IPS-18a (cell line): ENCODE data around the gene SGTA.

Experiments used
- H3K27ac ChIP-seq: one replicate; pipeline ENCODE4 v1.5.1; 2013; ENCODE audit warnings: low read length
- H3K27me3 ChIP-seq: one replicate; pipeline ENCODE4 v1.6.1; 2013; ENCODE audit warnings: mild to moderate bottlenecking, low read length; ENCODE audit not compliant: control insufficient read depth, insufficient read depth
- H3K36me3 ChIP-seq: one replicate; pipeline ENCODE4 v1.6.1; 2013; ENCODE audit warnings: low read depth, low read length; ENCODE audit not compliant: control insufficient read depth
- H3K4me1 ChIP-seq: one replicate; pipeline ENCODE4 v1.6.1; 2013; ENCODE audit warnings: low read depth, low read length; ENCODE audit not compliant: control insufficient read depth
- H3K4me3 ChIP-seq: one replicate; pipeline ENCODE4 v1.5.1; 2013; ENCODE audit warnings: low read length
- H3K9ac ChIP-seq: one replicate; pipeline ENCODE4 v1.6.1; 2013; ENCODE audit warnings: mild to moderate bottlenecking, low read length, moderate library complexity
- H3K9me3 ChIP-seq: one replicate; pipeline ENCODE4 v1.6.1; 2013; ENCODE audit warnings: low read depth, low read length; ENCODE audit not compliant: control insufficient read depth

Gene SGTA

DNA sequence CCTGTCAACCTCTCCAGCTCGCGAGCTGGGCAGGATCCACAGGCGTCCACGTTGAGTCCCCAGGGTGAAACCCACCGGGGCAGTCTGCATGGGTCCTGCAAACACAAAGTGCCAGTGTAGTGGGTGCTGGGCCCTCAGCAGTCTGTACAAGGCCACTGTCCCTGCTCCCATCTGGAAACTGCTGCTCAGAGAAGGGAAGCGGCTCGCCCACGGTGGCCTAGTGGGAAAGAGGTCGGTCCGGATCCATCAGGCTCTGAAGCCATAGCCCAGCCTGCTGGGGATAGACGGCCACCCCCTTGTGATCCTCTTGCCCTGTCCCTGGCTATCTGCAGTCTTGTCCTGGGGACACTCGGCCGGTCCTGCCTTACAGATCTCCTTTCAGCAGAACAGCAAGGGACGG lies 59.3 kb downstream of the SGTA start:
- Histone ChIP-seq H3K27me3 (peaks cover 21% of the 10 kb centered on the region), H3K4me1 (peaks cover 6% of the 10 kb centered on the region), H3K36me3 (no peaks in the 10 kb centered on the region), H3K9me3 (no peaks in the 10 kb centered on the region), H3K9ac (no peak overlapping the region), H3K27ac (no peak overlapping the region), H3K4me3 (no peak overlapping the region)

GRCh38 chr19:2723345-2723715 lies 59.7 kb downstream of the SGTA start:
- H3K27ac ChIP-seq: no peak overlapping the region
- H3K9me3 ChIP-seq: no peaks in the 10 kb centered on the region
- no peaks in the 10 kb centered on the region for H3K36me3 ChIP-seq
- peaks cover 6% of the 10 kb centered on the region for H3K4me1 ChIP-seq
- no peak overlapping the region for H3K9ac ChIP-seq
- peaks cover 20% of the 10 kb centered on the region for H3K27me3 ChIP-seq
- H3K4me3 ChIP-seq: no peak overlapping the region

DNA sequence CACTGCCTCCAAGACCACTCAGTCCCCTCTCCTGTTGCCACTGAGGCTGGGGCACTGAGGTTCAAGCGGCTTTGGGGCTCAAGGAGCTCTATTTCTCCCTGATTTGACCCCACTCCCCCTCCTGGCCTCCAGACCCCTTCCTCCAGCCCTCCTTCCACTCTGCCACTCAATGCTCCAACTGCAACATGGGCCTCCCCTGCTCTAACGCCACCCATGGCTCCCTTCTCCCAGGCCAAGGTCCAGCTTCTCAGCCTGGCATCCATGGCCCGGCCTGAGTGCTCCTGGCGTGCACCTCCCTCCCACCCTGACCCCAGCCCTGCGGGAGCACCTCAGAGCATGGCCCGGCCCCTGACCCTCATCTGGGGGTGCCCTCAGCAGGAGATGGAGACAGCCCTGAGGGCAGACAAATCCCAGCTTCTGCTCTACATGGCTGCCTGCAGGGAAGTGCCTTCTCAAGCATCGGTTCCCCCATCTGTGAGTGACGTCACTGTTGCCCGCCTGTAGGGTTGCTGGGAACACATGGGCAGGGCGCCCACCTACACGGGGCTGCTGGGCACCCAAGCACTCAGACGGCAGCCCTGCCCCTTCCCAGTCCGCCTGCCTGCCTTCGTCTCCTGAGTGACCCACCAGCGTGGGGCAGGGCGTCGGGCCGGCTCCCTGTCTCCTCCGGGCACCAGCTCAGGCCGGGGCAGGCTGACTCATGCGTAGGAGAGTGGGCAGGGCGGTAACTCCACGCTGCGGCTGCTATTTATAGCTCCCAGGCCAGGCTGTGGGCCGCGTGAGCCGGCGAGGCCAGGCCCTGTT lies 60.3 kb downstream of the SGTA start:
- H3K27me3 ChIP-seq: peaks cover 18% of the 10 kb centered on the region
- H3K4me1 ChIP-seq: peaks cover 6% of the 10 kb centered on the region
- no peak overlapping the region for H3K9ac ChIP-seq
- no peak overlapping the region for H3K27ac ChIP-seq
- no peaks in the 10 kb centered on the region for H3K9me3 ChIP-seq
- no peak overlapping the region for H3K4me3 ChIP-seq
- H3K36me3 ChIP-seq: no peaks in the 10 kb centered on the region

GRCh38 chr19:2721570-2722540 lies 61.2 kb downstream of the SGTA start:
- H3K9me3 ChIP-seq: no peaks in the 10 kb centered on the region
- H3K4me3 ChIP-seq: peak overlapping the region; percentile 48
- no peaks in the 10 kb centered on the region for H3K36me3 ChIP-seq
- H3K27me3 ChIP-seq: peaks cover 11% of the 10 kb centered on the region
- H3K27ac ChIP-seq: no peak overlapping the region
- peaks cover 6% of the 10 kb centered on the region for H3K4me1 ChIP-seq
- H3K9ac ChIP-seq: no peak overlapping the region

DNA sequence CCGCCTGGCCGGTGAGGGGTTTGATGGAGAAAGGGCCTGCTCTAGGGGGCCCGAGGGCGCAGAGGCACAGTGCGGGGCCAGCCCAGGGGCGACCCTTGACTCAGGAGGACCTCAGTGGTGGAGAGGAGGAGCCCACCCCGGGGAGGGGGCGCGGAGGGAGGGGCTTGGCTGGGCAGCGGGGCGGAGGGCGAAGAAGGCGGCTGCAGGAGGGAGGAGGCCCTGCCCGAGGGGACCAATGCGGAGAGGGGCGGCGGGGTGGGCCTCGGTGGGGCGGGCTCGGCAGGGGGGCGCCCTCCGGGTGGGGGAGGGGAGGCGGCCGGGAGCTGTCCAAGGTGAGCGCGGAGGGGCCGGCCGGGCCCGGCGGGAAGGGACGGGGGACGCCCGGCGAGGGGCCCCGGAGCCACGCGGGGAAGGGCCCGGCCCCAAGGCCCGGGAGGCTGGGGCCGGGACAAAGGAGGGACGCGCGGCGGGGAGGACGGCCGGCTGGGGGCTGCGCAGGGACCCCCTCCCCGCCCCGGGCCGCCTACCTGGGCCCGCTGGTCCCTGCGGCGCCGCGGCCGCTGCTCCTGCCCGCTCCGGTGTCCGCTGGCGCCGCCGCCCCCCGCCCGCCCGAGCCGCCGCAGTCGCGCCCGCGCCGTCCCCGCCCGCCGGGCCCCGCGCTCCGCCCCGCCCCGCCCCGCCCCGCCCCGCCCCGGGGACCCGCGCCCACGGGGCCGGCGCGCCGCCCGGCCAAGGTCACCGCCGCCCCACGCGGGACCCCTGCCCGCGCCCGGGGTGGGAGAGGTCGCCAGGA lies 62.1 kb downstream of the SGTA start, which contains the start of gene DIRAS1:
TSS of gene DIRAS1 (minus strand) at position 596 of the 793 bp plus-strand sequence. CDS start 3,566 bp downstream, outside the sequence.
- no peak within 1 kb of the TSS for H3K27ac ChIP-seq
- H3K4me1 ChIP-seq: peaks cover 6% of the 10 kb centered on the region
- H3K27me3 ChIP-seq: peaks cover 11% of the 10 kb centered on the region
- H3K9ac ChIP-seq: no peak within 1 kb of the TSS
- H3K4me3 ChIP-seq: peak within 1 kb of the TSS; percentile 49
- H3K9me3 ChIP-seq: no peaks in the 10 kb centered on the region
- H3K36me3 ChIP-seq: no peaks in the 10 kb centered on the region

- Histone ChIP-seq H3K27me3 (peaks cover 11% of the 10 kb centered on the region), H3K4me3 (peak overlapping the region; percentile 49), H3K36me3 (no peaks in the 10 kb centered on the region), H3K4me1 (peaks cover 6% of the 10 kb centered on the region), H3K9ac (no peak overlapping the region), H3K9me3 (no peaks in the 10 kb centered on the region), H3K27ac (no peak overlapping the region)
Observed at GRCh38 chr19:2719920-2720776, 62.9 kb downstream of the SGTA start.

DNA sequence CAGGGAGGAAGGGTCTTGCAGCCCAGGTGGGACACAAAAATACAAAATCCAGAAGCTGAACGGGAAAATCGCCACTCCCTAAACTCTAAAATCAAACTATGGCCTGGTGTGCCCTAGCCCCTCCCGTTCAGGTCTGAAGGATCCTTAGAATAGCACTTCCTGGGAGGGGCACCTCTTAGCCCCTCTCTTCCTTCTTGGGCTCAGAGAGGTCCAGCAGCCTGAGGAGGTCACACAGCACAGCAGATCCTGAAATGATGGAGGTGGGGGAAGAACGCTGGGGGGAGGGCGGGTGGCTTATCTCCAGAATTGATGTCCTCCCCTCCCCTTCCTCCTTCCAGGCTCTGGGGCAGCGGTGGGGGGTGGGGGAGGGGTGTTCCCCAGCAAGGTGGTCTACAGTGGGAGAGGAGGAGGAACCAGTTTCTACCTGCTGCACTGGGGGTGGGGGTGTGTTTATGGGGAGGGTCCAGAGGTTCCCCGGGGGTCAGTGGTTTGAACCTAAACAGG lies 63.8 kb downstream of the SGTA start:
- Histone ChIP-seq H3K9me3 (no peaks in the 10 kb centered on the region), H3K4me1 (peaks cover 6% of the 10 kb centered on the region), H3K9ac (no peak overlapping the region), H3K27ac (no peak overlapping the region), H3K36me3 (no peaks in the 10 kb centered on the region), H3K27me3 (peaks cover 11% of the 10 kb centered on the region), H3K4me3 (peak overlapping the region; percentile 49)

DNA sequence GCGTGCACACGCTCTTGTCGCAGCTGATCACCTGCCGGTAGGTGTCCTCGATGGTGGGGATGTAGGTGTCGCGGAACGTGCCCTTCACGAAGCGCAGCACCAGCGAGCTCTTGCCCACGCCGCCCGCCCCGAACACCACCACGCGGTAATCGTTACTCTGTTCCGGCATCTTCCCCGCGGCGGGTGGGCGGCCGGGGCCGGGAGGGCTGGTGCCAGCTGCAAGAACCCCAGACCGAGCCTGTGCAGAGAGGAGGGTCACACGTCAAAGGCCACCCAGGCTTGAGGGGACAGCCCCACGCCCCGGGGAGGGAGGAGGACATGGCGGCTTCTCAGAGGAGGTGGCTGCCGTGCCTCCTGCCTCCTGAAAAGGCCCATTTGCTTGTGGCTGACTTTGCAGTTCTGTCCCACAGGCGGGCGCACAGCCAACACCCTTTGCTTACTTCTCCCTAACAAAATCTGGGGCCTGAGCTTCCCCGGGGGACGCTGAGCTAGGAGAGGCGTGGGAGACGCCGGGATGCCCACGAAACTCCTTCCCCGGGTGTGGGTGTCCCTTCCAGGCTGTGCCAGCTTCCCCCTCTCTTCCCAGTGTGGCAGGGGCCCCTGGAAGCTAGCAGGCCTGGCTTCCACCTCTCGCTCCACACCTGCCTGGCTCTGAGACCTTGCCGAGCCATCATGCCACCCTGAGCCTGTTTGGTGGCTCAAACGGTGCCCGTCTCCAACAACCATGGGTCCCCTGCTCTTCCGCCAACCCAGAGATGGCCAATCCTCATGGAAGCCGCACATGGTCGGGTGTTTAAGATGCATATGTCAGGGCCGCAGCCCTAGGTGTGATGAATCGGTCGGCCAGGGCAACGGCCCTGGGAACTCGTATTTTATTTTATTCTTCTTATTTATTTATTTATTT lies 65.2 kb downstream of the SGTA start:
- peaks cover 11% of the 10 kb centered on the region for H3K27me3 ChIP-seq
- H3K4me1 ChIP-seq: peaks cover 6% of the 10 kb centered on the region
- no peak overlapping the region for H3K4me3 ChIP-seq
- no peaks in the 10 kb centered on the region for H3K36me3 ChIP-seq
- no peak overlapping the region for H3K9ac ChIP-seq
- H3K27ac ChIP-seq: no peak overlapping the region
- no peaks in the 10 kb centered on the region for H3K9me3 ChIP-seq

- Histone ChIP-seq H3K27ac (no peak overlapping the region), H3K27me3 (peaks cover 4% of the 10 kb centered on the region), H3K4me3 (no peak overlapping the region), H3K36me3 (no peaks in the 10 kb centered on the region), H3K9ac (no peak overlapping the region), H3K9me3 (no peaks in the 10 kb centered on the region), H3K4me1 (peaks cover 6% of the 10 kb centered on the region)
Observed at GRCh38 chr19:2716722-2717637, 66.1 kb downstream of the SGTA start.
